ENCODE measurements around the gene COL4A4.

DNA sequence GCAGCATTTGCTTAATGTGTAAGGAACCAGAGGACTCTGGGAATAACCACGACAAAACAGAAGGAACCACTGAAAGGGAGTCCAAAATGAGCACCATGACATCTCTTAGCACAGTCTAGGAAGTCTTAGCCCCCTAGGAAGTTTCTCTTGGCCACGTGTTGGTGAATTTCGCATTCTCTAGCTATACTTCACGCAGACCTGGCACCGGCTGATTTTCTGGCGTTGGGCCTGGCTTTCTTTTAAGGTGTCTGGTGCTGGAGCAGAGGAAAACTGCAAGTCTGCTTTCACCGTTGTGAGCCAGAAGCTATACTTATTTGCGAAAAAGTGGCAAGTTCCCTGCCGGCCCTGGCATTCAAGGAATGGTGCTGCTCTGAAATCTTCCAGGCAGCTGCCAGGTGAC lies 156.9 kb downstream of the COL4A4 start:
- TF ChIP-seq, protein P1, sequence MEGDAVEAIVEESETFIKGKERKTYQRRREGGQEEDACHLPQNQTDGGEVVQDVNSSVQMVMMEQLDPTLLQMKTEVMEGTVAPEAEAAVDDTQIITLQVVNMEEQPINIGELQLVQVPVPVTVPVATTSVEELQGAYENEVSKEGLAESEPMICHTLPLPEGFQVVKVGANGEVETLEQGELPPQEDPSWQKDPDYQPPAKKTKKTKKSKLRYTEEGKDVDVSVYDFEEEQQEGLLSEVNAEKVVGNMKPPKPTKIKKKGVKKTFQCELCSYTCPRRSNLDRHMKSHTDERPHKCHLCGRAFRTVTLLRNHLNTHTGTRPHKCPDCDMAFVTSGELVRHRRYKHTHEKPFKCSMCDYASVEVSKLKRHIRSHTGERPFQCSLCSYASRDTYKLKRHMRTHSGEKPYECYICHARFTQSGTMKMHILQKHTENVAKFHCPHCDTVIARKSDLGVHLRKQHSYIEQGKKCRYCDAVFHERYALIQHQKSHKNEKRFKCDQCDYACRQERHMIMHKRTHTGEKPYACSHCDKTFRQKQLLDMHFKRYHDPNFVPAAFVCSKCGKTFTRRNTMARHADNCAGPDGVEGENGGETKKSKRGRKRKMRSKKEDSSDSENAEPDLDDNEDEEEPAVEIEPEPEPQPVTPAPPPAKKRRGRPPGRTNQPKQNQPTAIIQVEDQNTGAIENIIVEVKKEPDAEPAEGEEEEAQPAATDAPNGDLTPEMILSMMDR (IDR thresholded peaks at IDR 0.05): no peak
- no peak for TF ChIP-seq FOXS1 (CRISPR knock-in tag; IDR thresholded peaks at IDR 0.05)
- no peak for TF ChIP-seq POLR2A (IDR thresholded peaks at IDR 0.05; ENCODE audit: low read length)
- TF ChIP-seq, protein P2, sequence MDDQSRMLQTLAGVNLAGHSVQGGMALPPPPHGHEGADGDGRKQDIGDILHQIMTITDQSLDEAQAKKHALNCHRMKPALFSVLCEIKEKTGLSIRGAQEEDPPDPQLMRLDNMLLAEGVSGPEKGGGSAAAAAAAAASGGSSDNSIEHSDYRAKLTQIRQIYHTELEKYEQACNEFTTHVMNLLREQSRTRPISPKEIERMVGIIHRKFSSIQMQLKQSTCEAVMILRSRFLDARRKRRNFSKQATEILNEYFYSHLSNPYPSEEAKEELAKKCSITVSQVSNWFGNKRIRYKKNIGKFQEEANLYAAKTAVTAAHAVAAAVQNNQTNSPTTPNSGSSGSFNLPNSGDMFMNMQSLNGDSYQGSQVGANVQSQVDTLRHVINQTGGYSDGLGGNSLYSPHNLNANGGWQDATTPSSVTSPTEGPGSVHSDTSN (IDR thresholded peaks at IDR 0.05): no peak
- TF ChIP-seq PHF8 (IDR thresholded peaks at IDR 0.05; ENCODE audit: borderline replicate concordance, low read depth): no peak
